ENCODE data around the gene LCLAT1. TPM values are rescaled to one million over a fixed set of nuclear protein-coding genes. Genes with fewer than 3 reads are reported as not detected.

LCLAT1 gene
- total RNA-seq, 4 donors from 2014 or later: 10.3 to 20.6 (median 17.7) TPM

DNA sequence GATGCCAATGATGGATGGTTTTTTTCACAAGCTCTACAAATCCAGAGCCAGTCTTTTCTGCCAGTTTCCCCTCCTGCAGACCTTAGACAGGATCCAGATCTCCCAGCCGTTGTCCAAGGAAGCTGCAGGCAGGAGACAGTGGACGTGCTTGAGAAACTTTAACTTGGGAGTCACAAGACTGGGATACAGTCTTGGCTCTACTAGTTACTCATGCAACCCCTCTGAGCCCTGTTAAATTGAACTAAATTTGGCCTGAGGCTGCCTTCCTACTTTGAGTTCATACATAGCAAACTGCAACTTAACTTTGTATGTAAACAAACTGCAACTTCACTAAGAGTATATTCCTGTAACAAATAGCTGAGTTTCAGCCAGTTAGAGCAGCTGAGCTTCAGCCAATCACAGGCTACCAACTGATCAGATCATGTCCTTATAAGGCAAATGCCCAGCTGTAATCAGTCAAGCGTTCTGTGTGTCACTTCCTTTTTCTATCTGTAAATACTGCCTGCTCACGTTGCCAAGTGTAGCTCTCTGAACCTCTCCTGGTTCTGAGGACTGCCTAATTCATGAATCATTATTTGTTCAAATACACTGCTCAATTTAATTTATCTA is 219.3 kb downstream of the LCLAT1 start:
- TF ChIP-seq POLR2A (IDR thresholded peaks at IDR 0.05): no peak
- no peak for TF ChIP-seq EP300 (IDR thresholded peaks at IDR 0.05)
- TF ChIP-seq POLR2AphosphoS5 (IDR thresholded peaks at IDR 0.05): no peak
- TF ChIP-seq, protein P1, sequence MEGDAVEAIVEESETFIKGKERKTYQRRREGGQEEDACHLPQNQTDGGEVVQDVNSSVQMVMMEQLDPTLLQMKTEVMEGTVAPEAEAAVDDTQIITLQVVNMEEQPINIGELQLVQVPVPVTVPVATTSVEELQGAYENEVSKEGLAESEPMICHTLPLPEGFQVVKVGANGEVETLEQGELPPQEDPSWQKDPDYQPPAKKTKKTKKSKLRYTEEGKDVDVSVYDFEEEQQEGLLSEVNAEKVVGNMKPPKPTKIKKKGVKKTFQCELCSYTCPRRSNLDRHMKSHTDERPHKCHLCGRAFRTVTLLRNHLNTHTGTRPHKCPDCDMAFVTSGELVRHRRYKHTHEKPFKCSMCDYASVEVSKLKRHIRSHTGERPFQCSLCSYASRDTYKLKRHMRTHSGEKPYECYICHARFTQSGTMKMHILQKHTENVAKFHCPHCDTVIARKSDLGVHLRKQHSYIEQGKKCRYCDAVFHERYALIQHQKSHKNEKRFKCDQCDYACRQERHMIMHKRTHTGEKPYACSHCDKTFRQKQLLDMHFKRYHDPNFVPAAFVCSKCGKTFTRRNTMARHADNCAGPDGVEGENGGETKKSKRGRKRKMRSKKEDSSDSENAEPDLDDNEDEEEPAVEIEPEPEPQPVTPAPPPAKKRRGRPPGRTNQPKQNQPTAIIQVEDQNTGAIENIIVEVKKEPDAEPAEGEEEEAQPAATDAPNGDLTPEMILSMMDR (IDR thresholded peaks at IDR 0.05): no peak
- Histone ChIP-seq H3K4me3 (no peak overlapping the region), H3K9me3 (no peaks in the 10 kb centered on the region), H3K4me1 (peaks cover 3% of the 10 kb centered on the region), H3K36me3 (no peaks in the 10 kb centered on the region), H3K27me3 (no peaks in the 10 kb centered on the region), H3K27ac (peak overlapping the region; percentile 64)
- no peak for DNase-seq (ENCODE audit: low spot score in 2 of 2)
- WGBS: 44% methylated on average over 4 of the region's 4 CpGs

DNA sequence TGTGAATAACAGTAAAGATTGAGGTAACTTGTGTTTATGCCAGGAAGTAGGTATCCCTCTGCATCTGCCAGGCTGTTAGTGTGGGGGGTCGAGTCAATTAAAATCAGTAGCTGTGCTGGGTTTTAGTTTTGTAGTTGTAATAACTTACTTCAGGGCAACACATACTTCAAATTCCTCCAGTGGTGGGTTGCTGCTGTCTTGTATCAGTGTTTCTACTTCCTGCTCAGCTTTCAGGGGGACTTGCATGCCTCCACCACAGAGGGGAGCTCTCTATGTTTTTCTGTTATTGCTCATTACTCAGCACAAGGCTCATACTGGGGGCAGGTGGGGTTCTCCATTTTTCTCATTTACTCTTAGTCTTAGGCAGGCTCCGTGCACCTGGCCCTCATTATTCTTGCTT is 223.4 kb downstream of the LCLAT1 start:
- H3K27ac ChIP-seq: no peak overlapping the region
- no peaks in the 10 kb centered on the region for H3K9me3 ChIP-seq
- DNase-seq (ENCODE audit: low spot score in 2 of 2): no peak
- no peaks in the 10 kb centered on the region for H3K27me3 ChIP-seq
- no peak overlapping the region for H3K4me3 ChIP-seq
- TF ChIP-seq POLR2AphosphoS5 (IDR thresholded peaks at IDR 0.05) (no peak), EP300 (IDR thresholded peaks at IDR 0.05) (no peak), POLR2A (IDR thresholded peaks at IDR 0.05) (no peak)
- TF ChIP-seq, protein P1 (IDR thresholded peaks at IDR 0.05): no peak
- no peaks in the 10 kb centered on the region for H3K36me3 ChIP-seq
- no peaks in the 10 kb centered on the region for H3K4me1 ChIP-seq
- WGBS: 83% methylated on average over 2 of the region's 2 CpGs

DNA sequence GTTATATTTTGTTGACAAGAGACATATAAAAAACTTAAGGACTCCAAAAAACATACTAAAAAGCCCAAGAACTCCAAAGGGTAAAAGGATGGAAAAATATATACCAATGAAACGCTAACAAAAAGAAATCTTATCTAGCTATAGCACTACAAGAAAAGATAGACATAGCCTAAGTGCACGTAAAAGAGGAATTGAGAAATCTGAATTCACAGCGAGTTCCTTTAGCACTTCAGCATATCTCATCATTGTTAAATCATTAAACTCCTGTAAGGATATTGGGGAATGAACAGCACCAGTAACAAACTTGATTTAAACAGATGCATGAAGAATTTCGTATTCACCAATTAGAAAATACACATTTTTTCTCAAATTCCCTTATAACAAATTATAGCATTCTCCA is 226.1 kb downstream of the LCLAT1 start:
- 90% methylated on average over 4 of the region's 4 CpGs for WGBS
- Histone ChIP-seq H3K9me3 (no peaks in the 10 kb centered on the region), H3K27ac (no peak overlapping the region), H3K4me1 (no peaks in the 10 kb centered on the region), H3K36me3 (no peaks in the 10 kb centered on the region), H3K27me3 (no peaks in the 10 kb centered on the region), H3K4me3 (no peak overlapping the region)
- TF ChIP-seq, protein P1 (IDR thresholded peaks at IDR 0.05): no peak
- TF ChIP-seq POLR2A (IDR thresholded peaks at IDR 0.05): no peak
- no peak for TF ChIP-seq POLR2AphosphoS5 (IDR thresholded peaks at IDR 0.05)
- TF ChIP-seq EP300 (IDR thresholded peaks at IDR 0.05): no peak
- DNase-seq (ENCODE audit: low spot score in 2 of 2): no peak

DNA sequence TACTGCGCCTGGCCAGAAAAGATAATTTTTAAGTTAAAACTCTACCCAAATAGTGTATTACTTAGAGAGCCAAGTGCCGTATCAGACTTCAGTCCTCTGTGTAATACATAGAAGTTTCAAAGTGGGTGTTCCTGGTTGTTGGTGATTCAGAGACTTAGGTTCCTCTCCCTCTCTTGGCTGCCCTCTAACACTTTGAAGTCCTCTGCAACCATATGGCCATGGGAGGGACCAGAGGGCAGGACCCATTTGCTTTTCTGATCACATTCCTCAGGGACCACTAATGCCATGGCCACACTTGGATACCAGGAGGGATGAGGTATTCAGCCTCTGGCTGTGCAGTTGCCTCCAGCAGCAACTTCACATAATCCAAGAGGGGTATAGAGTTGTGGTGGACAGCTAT is 228.7 kb downstream of the LCLAT1 start:
- WGBS: 77% methylated on average over 2 of the region's 2 CpGs
- Histone ChIP-seq H3K27ac (no peak overlapping the region), H3K36me3 (no peaks in the 10 kb centered on the region), H3K4me1 (no peaks in the 10 kb centered on the region), H3K9me3 (no peaks in the 10 kb centered on the region), H3K4me3 (no peak overlapping the region), H3K27me3 (no peaks in the 10 kb centered on the region)
- TF ChIP-seq POLR2AphosphoS5 (IDR thresholded peaks at IDR 0.05) (no peak), POLR2A (IDR thresholded peaks at IDR 0.05) (no peak), EP300 (IDR thresholded peaks at IDR 0.05) (no peak)
- TF ChIP-seq, protein P1 (IDR thresholded peaks at IDR 0.05): no peak
- DNase-seq (ENCODE audit: low spot score in 2 of 2): no peak

DNA sequence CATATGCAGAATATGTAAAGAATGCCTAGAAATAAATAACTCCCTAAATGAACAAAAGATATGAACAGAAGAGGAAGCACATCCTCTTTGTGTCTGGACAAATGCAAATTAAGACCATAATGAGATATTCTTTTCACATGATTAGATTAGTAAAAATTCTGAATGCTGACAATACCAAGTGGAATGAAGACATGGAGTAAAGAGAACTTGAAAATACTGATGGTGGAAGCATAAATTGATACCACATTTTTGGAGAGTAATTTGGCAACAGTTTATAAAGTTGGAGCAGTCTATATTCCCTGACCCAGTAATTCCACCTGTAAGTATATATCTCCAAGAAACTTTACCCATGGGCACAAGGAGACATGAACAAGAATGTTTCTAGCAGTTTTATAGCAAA is 230.2 kb downstream of the LCLAT1 start:
- H3K9me3 ChIP-seq: no peaks in the 10 kb centered on the region
- no peak for TF ChIP-seq EP300 (IDR thresholded peaks at IDR 0.05)
- TF ChIP-seq POLR2AphosphoS5 (IDR thresholded peaks at IDR 0.05): no peak
- TF ChIP-seq, protein P1 (IDR thresholded peaks at IDR 0.05): no peak
- no peak for TF ChIP-seq POLR2A (IDR thresholded peaks at IDR 0.05)
- H3K36me3 ChIP-seq: no peaks in the 10 kb centered on the region
- no peak overlapping the region for H3K27ac ChIP-seq
- H3K4me3 ChIP-seq: no peak overlapping the region
- no peaks in the 10 kb centered on the region for H3K4me1 ChIP-seq
- no peak for DNase-seq (ENCODE audit: low spot score in 2 of 2)
- H3K27me3 ChIP-seq: no peaks in the 10 kb centered on the region

Data from suprapubic skin (tissue), 4 donors.